ENCODE data around the gene CLPX. TPM values are rescaled to one million over a fixed set of nuclear protein-coding genes. Genes with fewer than 3 reads are reported as not detected.

The CLPX gene
- polyA plus RNA-seq, 1 experiment: 13.3 TPM

DNA sequence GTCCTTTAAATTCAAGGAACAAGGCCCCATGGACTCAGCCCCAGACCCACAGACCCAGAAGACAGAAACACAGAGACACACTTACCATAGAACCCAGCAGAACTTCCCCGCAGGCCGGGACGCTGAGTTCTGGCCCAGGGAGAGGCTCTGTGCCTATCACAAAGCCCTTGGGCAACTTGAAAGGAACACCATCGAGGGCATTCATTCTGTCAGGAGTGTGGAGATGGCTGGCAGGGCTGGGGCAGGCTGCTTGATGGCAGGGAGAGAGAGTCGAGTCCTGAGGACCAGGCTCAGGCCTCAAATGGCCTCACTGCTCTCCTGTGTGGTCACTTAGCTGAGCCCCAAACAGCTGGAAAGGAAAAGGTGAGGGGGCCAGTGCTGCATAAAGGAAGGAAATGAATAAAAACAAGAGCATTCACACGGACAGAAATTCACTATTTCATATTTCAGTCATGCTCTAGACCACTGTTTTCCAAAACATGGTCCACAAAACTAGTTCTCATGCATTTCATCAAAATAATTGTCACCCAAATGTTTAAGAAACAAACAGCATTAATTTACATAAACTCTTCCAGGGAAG lies 79.0 kb downstream of the CLPX start:
- peaks cover 9% of the 10 kb centered on the region for H3K36me3 ChIP-seq (ENCODE audit: control insufficient read depth, insufficient read depth, low read length)
- DNase-seq (ENCODE audit: low read depth): no peak
- H3K4me3 ChIP-seq (ENCODE audit: low read depth, low read length): no peak overlapping the region
- TF ChIP-seq CTCF (IDR thresholded peaks at IDR 0.05; ENCODE audit: insufficient read depth, low read depth, low read length): no peak
- ChIA-PET CTCF (interaction anchor here (0.8 to 1.2 kb wide), 2 partner anchors 19 to 21 kb away, joined by 3 read pairs; no protein-coding TSS in a partner anchor), POLR2A (no interaction called here)
- H3K27me3 ChIP-seq (ENCODE audit: control insufficient read depth, insufficient read depth, low read length): no peaks in the 10 kb centered on the region

GRCh38 chr15:65105038-65105437 lies 80.1 kb downstream of the CLPX start:
- ChIA-PET POLR2A (no interaction called here), CTCF (interaction anchor here (0.8 kb wide), 2 partner anchors 50 to 70 kb away, joined by 3 read pairs; no protein-coding TSS in a partner anchor)

DNA sequence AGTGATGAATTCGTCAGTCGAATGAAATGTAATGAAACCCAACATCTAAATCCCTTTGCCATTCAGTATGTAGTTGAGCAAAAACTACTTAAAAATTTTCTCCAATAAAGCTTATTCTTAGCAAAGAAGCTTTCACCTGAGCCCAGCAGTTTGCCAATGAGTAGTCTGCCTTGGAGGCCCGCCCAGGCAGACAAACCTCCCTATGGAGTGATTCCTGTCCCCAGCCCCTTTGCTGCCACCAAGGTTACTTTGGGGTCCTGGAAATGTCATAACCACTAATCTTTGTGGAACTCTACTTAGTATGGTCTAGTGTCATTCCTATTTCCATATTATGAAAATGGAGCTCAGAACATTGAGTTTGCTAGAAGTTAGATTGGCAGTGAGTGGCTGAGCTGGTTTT lies 82.2 kb downstream of the CLPX start:
- CTCF ChIA-PET: interaction anchor here (0.6 to 5.6 kb wide), 5 partner anchors 18 to 69 kb away, joined by 4 to 70 read pairs (median 4); no protein-coding TSS in a partner anchor
- DNase-seq (ENCODE audit: low read depth): no peak
- H3K4me3 ChIP-seq (ENCODE audit: low read depth, low read length): no peak overlapping the region
- POLR2A ChIA-PET: no interaction called here
- H3K27me3 ChIP-seq (ENCODE audit: control insufficient read depth, insufficient read depth, low read length): no peaks in the 10 kb centered on the region
- no peak for TF ChIP-seq CTCF (IDR thresholded peaks at IDR 0.05; ENCODE audit: insufficient read depth, low read depth, low read length)
- peaks cover 18% of the 10 kb centered on the region for H3K36me3 ChIP-seq (ENCODE audit: control insufficient read depth, insufficient read depth, low read length)

More at GRCh38 chr15:65105038-65105437, 80.1 kb downstream of the CLPX start:
- TF ChIP-seq CTCF (IDR thresholded peaks at IDR 0.05; ENCODE audit: insufficient read depth, low read depth, low read length): no peak
- H3K36me3 ChIP-seq (ENCODE audit: control insufficient read depth, insufficient read depth, low read length): peaks cover 15% of the 10 kb centered on the region
- no peaks in the 10 kb centered on the region for H3K27me3 ChIP-seq (ENCODE audit: control insufficient read depth, insufficient read depth, low read length)
- no peak overlapping the region for H3K4me3 ChIP-seq (ENCODE audit: low read depth, low read length)
- DNase-seq (ENCODE audit: low read depth): no peak

DNA sequence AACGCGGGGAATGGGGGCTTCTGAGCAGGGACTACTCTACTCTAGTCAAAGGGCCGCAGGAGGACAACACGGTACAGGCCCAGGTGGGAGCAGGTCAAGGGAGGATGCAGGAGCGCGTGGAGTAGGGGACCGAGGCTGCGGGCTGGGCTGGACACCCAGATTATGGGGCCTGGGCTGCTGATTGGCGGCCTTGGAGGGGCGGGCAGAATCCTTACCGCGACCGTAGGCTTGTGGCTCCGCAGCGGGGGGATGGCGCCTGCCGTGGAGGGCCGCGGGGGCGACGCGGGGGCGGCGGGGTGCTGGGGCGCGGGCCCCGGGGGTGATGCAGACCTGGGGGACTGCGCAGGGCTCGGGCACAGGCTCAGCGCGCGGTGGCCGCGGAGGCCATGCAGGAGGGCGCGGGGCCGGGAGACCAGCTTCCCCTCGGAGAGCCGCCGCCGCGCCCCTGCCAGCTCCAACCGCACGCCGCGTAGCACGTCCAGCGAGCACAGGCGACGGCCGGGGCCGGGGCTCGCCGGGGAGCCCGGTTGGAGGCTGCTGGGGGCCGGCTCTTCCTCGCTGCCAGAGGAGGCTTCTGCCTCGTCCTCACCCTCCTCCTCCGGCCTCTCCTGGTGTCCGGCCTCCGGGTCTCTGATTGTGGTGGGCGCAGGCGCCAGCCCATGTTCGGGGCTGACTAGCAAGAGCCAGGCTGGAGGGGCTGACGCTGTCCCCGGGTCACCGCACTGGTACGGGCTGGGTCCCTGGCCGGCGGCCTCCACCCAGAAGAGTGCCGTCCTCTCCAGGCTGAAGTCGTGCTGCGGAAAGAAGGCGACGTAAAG lies 83.0 kb downstream of the CLPX start:
- ChIA-PET CTCF (interaction anchor here (0.6 to 5.6 kb wide), 27 partner anchors 9 to 459 kb away, joined by 3 to 70 read pairs (median 4); partner anchors contain the start of genes KBTBD13 and UBAP1L), POLR2A (no interaction called here)
- no peak for DNase-seq (ENCODE audit: low read depth)
- peaks cover 19% of the 10 kb centered on the region for H3K36me3 ChIP-seq (ENCODE audit: control insufficient read depth, insufficient read depth, low read length)
- TF ChIP-seq CTCF (IDR thresholded peaks at IDR 0.05; ENCODE audit: insufficient read depth, low read depth, low read length): no peak
- H3K4me3 ChIP-seq (ENCODE audit: low read depth, low read length): no peak overlapping the region
- no peaks in the 10 kb centered on the region for H3K27me3 ChIP-seq (ENCODE audit: control insufficient read depth, insufficient read depth, low read length)

DNA sequence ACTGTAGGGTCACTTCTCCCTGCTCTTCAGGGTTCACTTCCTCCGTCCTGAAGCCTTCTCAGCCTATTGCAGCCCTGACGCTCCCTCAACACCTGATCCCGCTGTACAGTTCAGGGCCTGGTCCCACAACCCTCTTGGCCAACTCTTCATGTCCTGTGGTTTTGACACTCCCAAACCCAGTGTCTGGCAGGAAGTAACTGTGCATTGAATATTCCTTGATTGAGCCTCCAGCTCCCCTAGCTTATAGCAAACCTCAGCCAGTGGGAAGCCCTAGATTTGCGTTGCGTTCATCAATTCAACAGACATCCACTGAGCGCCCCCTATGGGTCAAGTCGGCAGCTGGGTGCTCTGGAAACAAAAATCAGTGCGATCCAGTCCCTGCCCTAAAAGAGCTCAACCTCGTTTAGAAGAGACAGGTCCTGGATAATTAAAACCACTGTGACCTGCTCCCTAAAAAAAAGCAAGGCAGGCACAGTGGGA lies 83.7 kb downstream of the CLPX start:
- DNase-seq (ENCODE audit: low read depth): no peak
- peaks cover 19% of the 10 kb centered on the region for H3K36me3 ChIP-seq (ENCODE audit: control insufficient read depth, insufficient read depth, low read length)
- no peak overlapping the region for H3K4me3 ChIP-seq (ENCODE audit: low read depth, low read length)
- H3K27me3 ChIP-seq (ENCODE audit: control insufficient read depth, insufficient read depth, low read length): no peaks in the 10 kb centered on the region
- TF ChIP-seq CTCF (IDR thresholded peaks at IDR 0.05; ENCODE audit: insufficient read depth, low read depth, low read length): peak; percentile 85
- CTCF ChIA-PET: interaction anchor here (0.6 to 5.6 kb wide), 25 partner anchors 9 to 460 kb away, joined by 3 to 70 read pairs (median 4); partner anchors contain the start of genes KBTBD13 and UBAP1L
- POLR2A ChIA-PET: no interaction called here

Data from BJ (cell line).